Uterus (tissue), 4 donors: Measurements from ENCODE around the gene GMPR2. TPM values are rescaled to one million over a fixed set of nuclear protein-coding genes. Genes with fewer than 3 reads are reported as not detected.

ENCODE experiments used
- DNase-seq, 2 donors: peaks; one replicate each; pipeline ENCODE4 v3.0.0-alpha.2; 2019 to 2020
- H3K27ac ChIP-seq, 2 donors: fragments of 200-600 bp; sonication (generic); 1 replicate in 1 of 2; 2 replicates in 1 of 2; pipeline ENCODE4 v1.5.1; 2016 to 2018
- H3K27me3 ChIP-seq, 2 donors: fragments of 200-600 bp; sonication (generic); one replicate each; pipeline ENCODE4 v1.5.1; 2018 to 2019; ENCODE audit warnings: control low read depth in 1 of 2
- H3K36me3 ChIP-seq, 2 donors: fragments of 200-600 bp; sonication (generic); one replicate each; pipeline ENCODE4 v1.5.1; 2019; ENCODE audit warnings: control low read depth in 1 of 2
- H3K4me1 ChIP-seq, 2 donors: fragments of 200-600 bp; sonication (generic); one replicate each; pipeline ENCODE4 v1.5.1; 2018 to 2019; ENCODE audit warnings: control low read depth in 1 of 2
- H3K4me3 ChIP-seq, 2 donors: fragments of 200-600 bp; sonication (generic); 1 replicate in 1 of 2; 2 replicates in 1 of 2; pipeline ENCODE4 v1.5.1; 2018 to 2019; ENCODE audit warnings: mild to moderate bottlenecking in 1 of 2
- H3K9me3 ChIP-seq, 2 donors: fragments of 200-600 bp; sonication (generic); one replicate each; pipeline ENCODE4 v1.5.1; 2019; ENCODE audit warnings: control low read depth in 1 of 2
- POLR2A ChIP-seq, 2 donors: fragments of 450-650 bp; IDR thresholded peaks; one replicate each; pipeline ENCODE4 v1.6.1; 2016; ENCODE audit warnings: antibody characterized with exemption in 2 of 2, mild to moderate bottlenecking in 1 of 2, moderate library complexity in 1 of 2
- intact Hi-C: fragments of 100-400 bp; cut with DNase I; formaldehyde crosslinking; loops from one replicate; pipeline ENCODE4 v1.15.1; 2023; ENCODE audit warnings: low total_unique reads
- total RNA-seq, 4 donors: library from RNA; depleted of rRNA in 3 of 4; stranded (reverse); fragments of >200 nt in 3 of 4; gene quantifications; one replicate each; pipeline versions ENCODE4 v1.1.0 to v1.2.4, GENCODE V29; 2014 to 2023
- TF ChIP-seq, protein P1 (sequence below), 4 experiments: fragments of 200-600 bp in 2 of 4; fragments of 450-650 bp in 2 of 4; sonication (generic) in 2 of 4; IDR thresholded peaks; one replicate each; pipeline ENCODE4 v1.5.1; 2016 to 2019; ENCODE audit warnings: antibody characterized with exemption in 4 of 4, mild to moderate bottlenecking in 2 of 4, moderate library complexity in 1 of 4
- donor health status: DM: yes; HTN: yes; CAD: no.

Gene GMPR2
- 10 to 100 TPM; 38.9 to 60.9 (median 48.8) TPM for total RNA-seq

DNA sequence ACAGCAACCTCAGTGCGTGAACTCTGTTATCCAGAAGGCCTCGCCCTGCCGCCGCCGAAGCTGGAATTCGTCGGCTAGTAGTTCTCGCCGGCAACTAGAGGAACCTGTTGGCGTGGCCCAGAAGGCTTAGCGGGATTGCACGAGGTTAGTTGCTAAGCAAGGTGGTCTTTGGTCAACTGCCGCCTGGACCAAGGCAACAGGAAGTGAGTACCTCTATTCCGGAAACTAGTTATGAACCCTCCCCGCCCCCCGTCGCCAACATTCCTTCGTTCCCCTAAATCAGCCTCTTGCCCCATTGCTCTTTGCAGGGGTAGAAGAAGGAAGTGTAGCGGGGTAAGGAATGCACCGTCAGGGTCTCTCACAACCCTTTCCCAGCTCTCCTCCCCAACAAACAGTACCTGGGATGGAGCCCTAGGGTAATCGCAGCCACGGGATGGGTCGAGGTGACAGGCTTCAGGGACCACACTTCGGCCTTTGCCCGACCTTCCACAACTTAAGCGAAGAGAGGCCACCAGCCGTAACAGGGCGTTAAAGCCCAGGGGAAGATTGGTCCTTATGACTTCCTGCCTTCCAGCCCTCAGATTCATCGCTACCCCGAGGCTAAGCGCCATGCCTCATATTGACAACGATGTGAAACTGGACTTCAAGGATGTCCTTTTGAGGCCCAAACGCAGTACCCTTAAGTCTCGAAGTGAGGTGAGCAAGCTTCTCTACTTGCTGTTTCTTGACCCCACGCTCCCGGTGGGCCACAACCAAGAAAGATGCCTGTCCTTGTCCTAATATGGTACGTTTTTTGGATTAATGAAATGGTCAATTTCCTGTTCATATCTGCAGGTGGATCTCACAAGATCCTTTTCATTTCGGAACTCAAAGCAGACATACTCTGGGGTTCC is at the start of gene GMPR2:
TSS of gene GMPR2 (plus strand) at position 285 of the 893 bp plus-strand sequence. CDS start at position 610, 325 bp downstream.
- DNase-seq: no peak
- H3K27me3 ChIP-seq: no peaks in the 10 kb centered on the region
- peak within 1 kb of the TSS; percentile 83 to 84 for H3K27ac ChIP-seq
- peak within 1 kb of the TSS; percentile 66 to 97 for H3K4me3 ChIP-seq
- H3K4me1 ChIP-seq: peaks cover 0 to 10% of the 10 kb centered on the region in 2 donors
- no peaks in the 10 kb centered on the region for H3K36me3 ChIP-seq
- no peaks in the 10 kb centered on the region for H3K9me3 ChIP-seq
- intact Hi-C loops: loop anchor here (10.0 kb wide), 1 partner anchor 202 kb away; no protein-coding TSS in a partner anchor
- TF ChIP-seq POLR2A (IDR thresholded peaks at IDR 0.05): no peak
- TF ChIP-seq, protein P1, sequence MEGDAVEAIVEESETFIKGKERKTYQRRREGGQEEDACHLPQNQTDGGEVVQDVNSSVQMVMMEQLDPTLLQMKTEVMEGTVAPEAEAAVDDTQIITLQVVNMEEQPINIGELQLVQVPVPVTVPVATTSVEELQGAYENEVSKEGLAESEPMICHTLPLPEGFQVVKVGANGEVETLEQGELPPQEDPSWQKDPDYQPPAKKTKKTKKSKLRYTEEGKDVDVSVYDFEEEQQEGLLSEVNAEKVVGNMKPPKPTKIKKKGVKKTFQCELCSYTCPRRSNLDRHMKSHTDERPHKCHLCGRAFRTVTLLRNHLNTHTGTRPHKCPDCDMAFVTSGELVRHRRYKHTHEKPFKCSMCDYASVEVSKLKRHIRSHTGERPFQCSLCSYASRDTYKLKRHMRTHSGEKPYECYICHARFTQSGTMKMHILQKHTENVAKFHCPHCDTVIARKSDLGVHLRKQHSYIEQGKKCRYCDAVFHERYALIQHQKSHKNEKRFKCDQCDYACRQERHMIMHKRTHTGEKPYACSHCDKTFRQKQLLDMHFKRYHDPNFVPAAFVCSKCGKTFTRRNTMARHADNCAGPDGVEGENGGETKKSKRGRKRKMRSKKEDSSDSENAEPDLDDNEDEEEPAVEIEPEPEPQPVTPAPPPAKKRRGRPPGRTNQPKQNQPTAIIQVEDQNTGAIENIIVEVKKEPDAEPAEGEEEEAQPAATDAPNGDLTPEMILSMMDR (IDR thresholded peaks at IDR 0.05): no peak

DNA sequence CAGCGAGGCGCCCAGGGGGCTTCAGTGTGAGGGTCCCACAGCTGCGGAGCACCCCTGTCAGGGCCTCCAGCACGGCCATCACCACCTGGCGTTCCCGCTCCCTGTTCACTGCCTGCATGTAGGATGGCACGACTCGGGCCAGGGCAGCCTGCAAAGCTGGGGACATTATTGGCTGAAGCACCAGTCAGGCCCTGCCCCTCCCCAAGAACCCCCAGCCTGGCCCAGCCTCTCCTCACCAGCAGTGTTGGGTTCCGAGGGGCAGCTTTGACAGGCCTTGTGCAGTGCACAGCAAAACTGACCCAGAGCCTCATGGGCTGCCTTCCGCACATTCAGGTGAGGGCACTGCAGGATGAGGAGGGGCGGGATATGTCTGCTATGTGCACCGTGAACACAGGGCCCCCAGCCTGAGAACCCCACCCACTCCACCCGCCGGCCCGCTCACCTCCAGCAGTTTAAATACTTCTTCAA is 49.7 kb upstream of the GMPR2 start:
- no peaks in the 10 kb centered on the region for H3K36me3 ChIP-seq
- no peak overlapping the region for H3K27ac ChIP-seq
- H3K4me1 ChIP-seq: no peaks in the 10 kb centered on the region
- no peak for DNase-seq
- TF ChIP-seq, protein P1 (IDR thresholded peaks at IDR 0.05): no peak
- TF ChIP-seq POLR2A (IDR thresholded peaks at IDR 0.05): no peak
- intact Hi-C loops: no loop called here
- no peaks in the 10 kb centered on the region for H3K27me3 ChIP-seq
- no peaks in the 10 kb centered on the region for H3K9me3 ChIP-seq
- no peak overlapping the region for H3K4me3 ChIP-seq

DNA sequence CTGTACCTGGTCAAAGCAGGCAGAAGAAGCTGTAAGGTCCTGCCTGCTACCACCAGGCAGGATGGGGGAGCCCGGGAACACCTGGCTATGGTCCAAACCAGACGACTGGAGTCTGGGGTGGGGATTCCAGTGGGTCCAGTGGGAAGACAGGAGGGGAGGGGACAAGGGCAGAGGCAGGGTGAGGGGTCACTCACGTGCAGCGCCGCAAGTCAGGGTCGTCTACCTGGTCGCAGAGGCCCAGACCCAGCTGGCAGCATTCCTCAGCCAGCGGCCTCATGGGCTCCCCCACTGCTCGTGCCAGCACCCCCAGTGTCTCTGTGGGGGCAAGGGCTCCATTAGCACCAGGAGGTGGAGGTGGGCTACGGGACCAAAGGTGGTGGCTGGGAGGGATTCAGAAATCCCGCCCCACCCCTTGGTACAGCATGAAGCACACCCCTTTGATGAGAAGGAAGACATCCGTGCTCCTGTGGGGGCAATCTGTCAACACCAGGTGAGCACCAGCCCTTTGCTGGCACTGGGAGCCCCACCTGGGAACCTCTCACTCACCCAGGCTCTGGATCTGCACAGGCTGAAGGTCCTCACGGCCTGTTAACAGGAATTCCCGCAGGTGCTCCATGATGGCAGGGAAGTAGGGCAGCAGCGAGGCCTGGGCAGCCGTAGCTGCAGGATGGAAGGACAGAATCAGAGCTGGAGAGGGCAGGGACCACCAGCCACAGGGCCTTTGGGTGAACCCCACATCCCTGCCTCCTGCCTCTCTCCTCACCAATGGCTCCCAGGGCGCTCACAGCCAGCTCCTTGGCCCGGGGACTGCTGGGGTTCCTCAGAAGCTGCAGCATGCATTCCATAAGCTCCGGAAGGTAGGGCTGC is 48.4 kb upstream of the GMPR2 start:
- Histone ChIP-seq H3K9me3 (no peaks in the 10 kb centered on the region), H3K27ac (no peak overlapping the region), H3K4me1 (no peaks in the 10 kb centered on the region), H3K36me3 (no peaks in the 10 kb centered on the region), H3K4me3 (no peak overlapping the region), H3K27me3 (no peaks in the 10 kb centered on the region)
- no peak for TF ChIP-seq POLR2A (IDR thresholded peaks at IDR 0.05)
- TF ChIP-seq, protein P1 (IDR thresholded peaks at IDR 0.05): no peak
- intact Hi-C loops: no loop called here
- DNase-seq: no peak

DNA sequence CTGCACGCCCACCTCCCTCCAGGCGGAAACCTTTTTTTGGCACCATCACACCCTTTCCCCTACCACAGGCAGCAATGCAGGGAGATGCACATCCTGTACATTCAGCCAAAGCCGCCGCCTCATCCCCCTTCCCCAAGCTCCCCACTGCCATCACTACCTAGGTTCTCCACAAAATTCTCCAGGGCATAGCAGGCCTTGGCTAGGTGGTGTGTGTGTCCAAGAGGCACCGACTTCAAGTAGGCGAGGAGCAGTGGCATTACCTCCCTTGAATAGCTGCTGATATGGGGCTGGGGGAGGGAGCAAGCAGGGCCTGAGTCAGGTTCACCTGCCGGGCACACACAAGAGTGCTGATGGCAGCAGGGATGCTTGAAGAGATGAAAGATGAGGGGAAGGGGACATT is 47.7 kb upstream of the GMPR2 start:
- no peaks in the 10 kb centered on the region for H3K4me1 ChIP-seq
- intact Hi-C loops: no loop called here
- no peak for TF ChIP-seq POLR2A (IDR thresholded peaks at IDR 0.05)
- TF ChIP-seq, protein P1 (IDR thresholded peaks at IDR 0.05): no peak
- no peak overlapping the region for H3K4me3 ChIP-seq
- no peak overlapping the region for H3K27ac ChIP-seq
- DNase-seq: no peak
- H3K36me3 ChIP-seq: no peaks in the 10 kb centered on the region
- no peaks in the 10 kb centered on the region for H3K27me3 ChIP-seq
- H3K9me3 ChIP-seq: no peaks in the 10 kb centered on the region
